Measurements from ENCODE around the gene COQ8A.

Gene COQ8A

GRCh38 chr1:227033880-227034279, 93.8 kb downstream of the COQ8A start:
- DNase-seq: no peak

- no peak for DNase-seq
These were observed 95.2 kb downstream of the COQ8A start for GRCh38 chr1:227035316-227035715.

GRCh38 chr1:227037121-227037520, 97.0 kb downstream of the COQ8A start:
- no peak for DNase-seq

All from activated CD8-positive, alpha-beta memory T cell treated with anti-CD3 and anti-CD28 coated beads, Interleukin-2, amount 50 U/mL, for 48 hours (primary cell).